WERI-Rb-1 (cell line): ENCODE data around the gene ADAMTS20.

ENCODE experiments used
- DNase-seq: peaks from one replicate; pipeline ENCODE4 v3.0.0-alpha.2; 2020
- H3K27ac ChIP-seq: fragments of 250-450 bp; sonication (Bioruptor Pico); 2 replicates; pipeline ENCODE4 v1.5.1; 2020; ENCODE audit warnings: mild to moderate bottlenecking, moderate library complexity
- H3K27me3 ChIP-seq: fragments of 250-450 bp; sonication (Bioruptor Pico); 2 replicates; pipeline ENCODE4 v1.5.1; 2021; ENCODE audit warnings: mild to moderate bottlenecking, low read depth, moderate library complexity; ENCODE audit not compliant: insufficient read depth, severe bottlenecking
- H3K36me3 ChIP-seq: fragments of 250-450 bp; sonication (Bioruptor Pico); 2 replicates; pipeline ENCODE4 v1.5.1; 2020; ENCODE audit warnings: mild to moderate bottlenecking, moderate library complexity
- H3K4me3 ChIP-seq: 2 replicates; pipeline ENCODE4 v1.5.1; 2011; ENCODE audit warnings: low read depth, mild to moderate bottlenecking, control low read depth, low read length
- H3K9me3 ChIP-seq: fragments of 250-450 bp; sonication (Bioruptor Pico); 2 replicates; pipeline ENCODE4 v1.5.1; 2021; ENCODE audit warnings: mild to moderate bottlenecking, moderate library complexity; ENCODE audit not compliant: severe bottlenecking
- CTCF ChIP-seq: IDR thresholded peaks from 2 replicates; pipeline ENCODE4 v1.5.1; 2011; ENCODE audit warnings: low read depth, mild to moderate bottlenecking, control low read depth, inconsistent platforms, low read length

ADAMTS20 gene

DNA sequence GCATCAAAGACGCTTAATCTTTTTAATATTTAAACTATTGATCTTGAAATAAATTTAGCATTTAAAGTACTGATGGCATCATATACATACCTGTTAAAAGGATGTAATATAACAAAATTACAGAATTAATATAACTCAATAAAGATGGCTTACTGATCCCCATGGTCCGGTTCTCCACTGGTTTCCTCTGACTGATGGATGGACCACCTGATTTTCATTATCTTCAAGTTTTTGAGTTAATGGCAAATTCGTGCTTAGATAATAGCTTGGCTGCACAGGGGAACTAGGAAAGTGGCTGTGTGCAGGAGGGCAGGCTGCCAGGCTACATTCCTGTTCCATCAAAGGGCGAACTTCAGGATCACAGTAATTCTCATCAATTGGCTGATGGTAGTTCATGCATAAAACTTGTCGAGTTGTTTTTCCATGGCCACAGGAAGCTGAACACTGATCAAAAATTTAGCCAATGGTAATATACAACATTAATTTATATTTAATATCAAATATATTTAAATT is 123.9 kb downstream of the ADAMTS20 start:
- Histone ChIP-seq H3K9me3 (no peaks in the 10 kb centered on the region), H3K4me3 (no peak overlapping the region), H3K27ac (no peak overlapping the region), H3K36me3 (no peaks in the 10 kb centered on the region), H3K27me3 (no peaks in the 10 kb centered on the region)
- DNase-seq, result no peak
- no peak for TF ChIP-seq CTCF

- DNase-seq, result no peak
- Histone ChIP-seq H3K4me3 (no peak overlapping the region), H3K27ac (no peak overlapping the region), H3K9me3 (no peaks in the 10 kb centered on the region), H3K27me3 (no peaks in the 10 kb centered on the region), H3K36me3 (no peaks in the 10 kb centered on the region)
- TF ChIP-seq CTCF, result no peak
Observed at GRCh38 chr12:43425361-43425760, 126.6 kb downstream of the ADAMTS20 start.

GRCh38 chr12:43416981-43417380 is 135.0 kb downstream of the ADAMTS20 start:
- Histone ChIP-seq H3K27ac (no peak overlapping the region), H3K36me3 (no peaks in the 10 kb centered on the region), H3K4me3 (no peak overlapping the region), H3K9me3 (no peaks in the 10 kb centered on the region), H3K27me3 (no peaks in the 10 kb centered on the region)
- no peak for TF ChIP-seq CTCF
- no peak for DNase-seq

DNA sequence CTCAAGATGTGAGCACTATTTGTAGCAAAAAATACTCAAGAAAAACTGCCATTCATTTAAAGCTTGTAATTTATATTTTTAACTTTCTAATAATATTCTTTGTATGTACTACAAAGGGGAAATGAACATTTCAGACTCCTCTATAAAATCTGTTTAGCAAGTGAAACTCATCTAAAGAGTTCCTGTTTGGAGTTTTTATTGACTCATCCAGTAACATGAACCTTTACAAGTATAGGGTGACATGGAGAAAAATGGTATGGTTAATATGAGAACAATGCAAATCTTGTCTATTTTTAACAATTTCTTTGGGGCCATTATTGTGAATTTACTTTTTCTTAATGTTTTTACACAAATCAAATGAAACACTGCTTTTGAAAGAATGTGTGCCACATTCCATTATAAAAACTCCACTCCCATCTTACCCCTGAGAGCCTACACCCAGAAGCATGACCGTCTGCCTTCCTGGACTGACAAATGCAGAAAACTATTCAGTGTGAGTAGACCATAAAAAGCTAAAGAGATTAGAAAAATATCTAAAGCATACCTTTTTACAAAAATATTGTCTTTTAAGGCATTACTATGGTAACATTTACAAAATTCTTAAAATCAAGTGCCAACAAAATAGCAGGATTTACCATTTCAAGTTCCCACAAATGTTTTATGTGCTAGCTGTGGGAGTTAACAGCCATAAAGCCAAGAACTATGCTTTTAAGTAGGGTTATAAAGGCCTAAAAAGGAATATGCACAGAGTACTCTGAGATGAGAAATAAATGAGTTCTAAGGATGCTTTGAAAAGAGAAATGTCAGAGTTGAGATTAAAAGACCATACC is 144.0 kb downstream of the ADAMTS20 start:
- no peak overlapping the region for H3K27ac ChIP-seq
- H3K27me3 ChIP-seq, result no peaks in the 10 kb centered on the region
- TF ChIP-seq CTCF, result no peak
- no peaks in the 10 kb centered on the region for H3K9me3 ChIP-seq
- no peak overlapping the region for H3K4me3 ChIP-seq
- H3K36me3 ChIP-seq, result no peaks in the 10 kb centered on the region
- DNase-seq, result no peak

DNA sequence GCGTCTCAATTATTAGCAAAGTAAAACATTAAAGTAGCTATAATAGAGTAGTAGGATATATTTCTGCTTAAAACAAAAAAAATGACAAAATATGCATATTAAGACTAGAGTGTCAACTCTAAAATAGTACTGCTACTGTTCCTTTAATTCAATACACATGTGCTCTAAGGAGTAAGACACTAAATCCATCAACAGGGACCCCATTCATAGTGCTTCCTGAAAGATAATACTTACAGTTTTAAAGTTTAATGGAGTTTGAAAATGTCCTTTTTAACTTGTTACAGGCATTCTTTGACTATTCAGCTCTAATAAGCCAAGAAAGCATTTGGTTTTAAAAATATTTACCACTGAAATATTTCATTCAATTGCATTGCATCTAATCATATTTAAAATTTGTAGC is 145.2 kb downstream of the ADAMTS20 start:
- Histone ChIP-seq H3K9me3 (no peaks in the 10 kb centered on the region), H3K27ac (no peak overlapping the region), H3K4me3 (no peak overlapping the region), H3K36me3 (no peaks in the 10 kb centered on the region), H3K27me3 (no peaks in the 10 kb centered on the region)
- no peak for TF ChIP-seq CTCF
- DNase-seq, result no peak
